ENCODE measurements around the gene BCAS3. TPM values are rescaled to one million over a fixed set of nuclear protein-coding genes. Genes with fewer than 3 reads are reported as not detected.

BCAS3 gene
- total RNA-seq, 1 experiment from 2014 or later = 26.3 TPM

- H3K9ac ChIP-seq (ENCODE audit: low read length) = no peak overlapping the region
- ChIA-PET CTCF (no interaction called here), POLR2A (no interaction called here), RAD21 (ENCODE audit: low non-redundant PET in 1 of 2, low total read pairs in 2 of 2, uncharacterized antibody in 2 of 2, unreplicated experiment in 2 of 2) (no interaction called here)
- BruUV-seq (replicated peaks) = no TSS peak
- no peaks in the 10 kb centered on the region for H3K9me3 ChIP-seq (ENCODE audit: control insufficient read depth in 1 of 2, insufficient read depth in 1 of 2, low read depth in 1 of 2, low read length in 2 of 2)
- intact Hi-C loops (cut with micrococcal nuclease) = no loop called here
- H3K9me2 ChIP-seq (ENCODE audit: insufficient read depth) = no peaks in the 10 kb centered on the region
- no peak overlapping the region for H3K4me2 ChIP-seq (ENCODE audit: low read length)
- TF ChIP-seq CTCF (IDR thresholded peaks at IDR 0.05 in 2 of 3, conservative IDR thresholded peaks at IDR 0.05 in 1 of 3; ENCODE audit: borderline replicate concordance in 1 of 3, insufficient read depth in 1 of 3, low read depth in 2 of 3, low read length in 2 of 3) (no peak), ATF3 (IDR thresholded peaks at IDR 0.05) (no peak), REST (IDR thresholded peaks at IDR 0.05; ENCODE audit: low read depth) (no peak), ELF1 (IDR thresholded peaks at IDR 0.05; ENCODE audit: borderline replicate concordance, low read depth) (no peak), ZNF274 (IDR thresholded peaks at IDR 0.05; ENCODE audit: low read depth, low read length) (no peak), POLR2AphosphoS5 (IDR thresholded peaks at IDR 0.05; ENCODE audit: low read depth, low read length) (no peak), CEBPB (IDR thresholded peaks at IDR 0.05; ENCODE audit: low read depth) (no peak), ZBTB33 (IDR thresholded peaks at IDR 0.05; ENCODE audit: extremely low read depth, insufficient replicate concordance, low read length) (no peak), ZFX (IDR thresholded peaks at IDR 0.05) (no peak)
- no peaks in the 10 kb centered on the region for H3K36me3 ChIP-seq (ENCODE audit: control insufficient read depth in 1 of 2, insufficient read depth in 2 of 2, low read length in 2 of 2)
- H3K4me3 ChIP-seq (replicated peaks in 1 of 2; ENCODE audit: low read depth in 1 of 2, low read length in 2 of 2) = no peak overlapping the region
- H3K4me1 ChIP-seq (ENCODE audit: control insufficient read depth in 1 of 2, insufficient read depth in 2 of 2, low read length in 2 of 2) = no peaks in the 10 kb centered on the region
- ATAC-seq (no peak), DNase-seq (ENCODE audit: low read depth, low spot score) (no peak)
- H4K20me1 ChIP-seq (ENCODE audit: insufficient read depth) = no peaks in the 10 kb centered on the region
- H3K79me2 ChIP-seq (ENCODE audit: insufficient read depth, low read length) = no peaks in the 10 kb centered on the region
- H3K27me3 ChIP-seq (ENCODE audit: insufficient read depth, low read length) = no peaks in the 10 kb centered on the region
- H2AFZ ChIP-seq (ENCODE audit: low read depth, low read length, poor library complexity, severe bottlenecking) = no peak overlapping the region
- no peak overlapping the region for H3K27ac ChIP-seq (ENCODE audit: low read depth, low read length)
Measured at GRCh38 chr17:61073799-61074513, 396.3 kb downstream of the BCAS3 start.

Measured in HCT116 (cell line).